ENCODE data around the gene DNAH6.
"Not testable (repeated sequence)": the region's sequence is repeated elsewhere in the genome, so short reads cannot be mapped to it uniquely, and the experiment has no call there.

The DNAH6 gene

DNA sequence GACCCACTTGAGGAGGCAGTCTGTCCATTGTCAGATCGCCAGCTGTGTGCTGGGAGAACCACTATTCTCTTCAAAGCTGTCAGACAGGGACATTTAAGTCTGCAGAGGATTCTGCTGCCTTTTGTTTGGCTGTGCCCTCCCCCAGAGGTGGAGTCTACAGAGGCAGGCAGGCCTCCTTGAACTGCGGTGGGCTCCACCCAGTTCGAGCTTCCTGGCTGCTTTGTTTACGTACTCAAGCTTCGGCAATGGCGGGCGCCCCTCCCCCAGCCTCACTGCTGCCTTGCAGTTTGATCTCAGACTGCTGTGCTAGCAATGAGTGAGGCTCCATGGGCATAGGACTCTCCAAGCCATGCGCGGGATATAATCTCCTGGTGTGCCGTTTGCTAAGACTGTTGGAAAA lies 5.3 kb upstream of the DNAH6 start:
- DNase-seq (ENCODE audit: low read depth in 2 of 2), result not testable (repeated sequence)

DNA sequence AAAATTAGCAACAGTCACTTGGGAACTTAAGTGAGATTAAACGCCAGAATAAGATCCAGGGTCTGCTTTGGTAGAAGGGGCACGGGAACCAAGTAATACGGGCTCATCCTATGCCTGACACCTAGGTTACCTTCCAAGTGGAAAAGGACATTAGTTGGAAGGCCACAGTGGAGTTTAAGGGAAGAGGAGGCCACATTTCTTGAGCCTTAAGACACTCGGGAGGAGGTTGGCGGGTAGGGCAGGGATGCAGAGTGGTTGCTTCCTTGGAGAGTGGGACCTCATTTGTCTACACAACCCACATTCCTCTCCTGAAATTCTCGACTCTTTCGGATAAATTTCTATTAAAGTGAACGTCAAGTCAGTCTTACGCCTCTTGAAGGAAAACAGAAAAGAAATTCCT lies 510 bp upstream of the DNAH6 start:
- no peak for DNase-seq (ENCODE audit: low read depth in 2 of 2)

DNA sequence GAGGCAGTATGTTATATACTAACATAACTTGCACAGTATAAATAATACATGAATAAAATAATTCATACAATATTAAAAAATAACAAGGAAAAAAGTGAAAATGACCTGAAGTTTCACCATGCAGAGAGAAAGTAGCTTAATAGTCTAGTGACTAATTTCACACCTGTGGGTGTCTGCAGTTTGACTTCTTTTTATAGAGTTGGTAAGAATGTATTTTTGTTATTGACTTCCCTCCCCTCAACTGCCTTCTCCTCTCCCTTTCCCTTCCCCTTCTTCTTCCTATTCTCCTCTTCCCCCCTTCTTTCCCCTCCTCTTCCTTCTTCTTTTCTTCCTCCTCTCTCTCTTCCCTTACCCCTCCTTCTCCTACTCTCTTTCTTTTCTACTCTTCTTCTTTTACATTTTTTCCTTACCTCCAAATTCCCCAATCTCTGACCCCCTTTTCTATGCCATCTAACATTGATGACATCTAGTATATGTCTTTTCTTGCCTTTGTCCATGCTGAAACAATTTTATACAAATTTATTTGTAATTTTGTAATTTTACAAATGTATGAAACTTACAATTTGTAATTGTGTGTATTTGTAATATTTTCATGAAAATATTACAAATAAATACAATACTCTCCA lies 3.1 kb downstream of the DNAH6 start:
- no peak for DNase-seq (ENCODE audit: low read depth in 2 of 2)

DNA sequence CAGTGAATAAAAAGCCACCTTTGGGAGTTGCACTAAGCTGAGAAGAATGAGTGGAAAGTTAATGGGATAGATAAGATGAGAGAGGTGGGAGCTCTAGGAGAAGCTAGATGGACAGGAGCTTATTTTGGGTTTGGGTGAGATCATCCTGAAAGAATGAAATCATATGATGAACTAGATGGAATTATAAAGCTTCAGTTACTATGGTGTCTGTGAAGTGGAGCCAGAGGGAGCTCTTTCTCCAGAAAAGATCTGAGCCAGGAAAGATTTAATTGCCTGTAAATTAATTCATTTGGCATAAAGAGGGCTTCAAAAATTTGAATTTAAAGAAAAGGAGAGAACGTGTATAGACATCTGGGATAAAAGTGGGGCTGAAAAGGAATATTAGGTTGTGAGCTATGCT lies 10.3 kb downstream of the DNAH6 start:
- no peak for DNase-seq (ENCODE audit: low read depth in 2 of 2)

DNA sequence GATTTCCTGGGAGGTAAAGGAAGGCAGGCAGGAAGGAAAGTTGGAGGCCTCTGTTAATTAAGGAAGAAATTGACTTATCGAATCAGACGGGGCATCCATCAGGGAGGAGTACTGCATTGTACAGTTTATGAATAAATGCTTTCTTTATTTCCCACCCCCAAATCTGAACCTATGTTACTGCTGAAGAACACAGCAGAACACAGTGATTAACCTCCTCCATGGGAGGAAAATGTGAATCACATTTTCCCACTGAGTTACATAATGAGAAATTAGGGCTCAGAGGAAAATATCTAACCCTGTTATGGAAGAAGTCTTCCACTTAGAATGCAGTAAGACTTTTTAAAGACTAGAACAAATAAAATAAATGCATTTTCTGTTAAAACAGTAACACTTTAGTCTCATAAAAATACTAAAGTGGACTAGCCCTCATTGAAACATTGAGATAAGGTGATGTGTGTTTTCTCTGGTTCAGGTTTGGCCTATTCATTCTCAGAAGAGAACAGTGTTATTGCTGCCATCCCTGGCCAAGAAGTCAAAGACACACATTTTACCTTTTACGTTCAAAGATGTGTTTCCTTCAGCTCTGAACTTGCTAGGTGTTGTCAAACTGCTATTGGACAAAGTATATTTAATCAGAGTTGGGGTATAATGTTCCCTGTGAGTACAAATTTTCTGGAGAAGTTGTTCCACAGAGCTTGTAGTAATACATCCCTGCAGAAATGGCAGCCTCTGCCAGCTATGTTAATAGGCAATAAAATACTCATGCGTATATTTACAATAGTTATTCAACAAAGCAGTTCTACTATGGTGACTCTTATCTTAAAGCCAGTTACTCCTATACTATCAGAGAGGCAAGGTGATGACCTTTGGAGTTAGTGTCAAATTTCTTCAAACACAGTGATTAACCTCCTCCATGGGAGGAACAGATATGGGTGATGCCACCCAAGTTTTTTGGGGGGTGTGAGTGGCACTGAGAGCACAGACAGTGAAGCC lies 11.1 kb downstream of the DNAH6 start:
- DNase-seq (ENCODE audit: low read depth in 2 of 2), result no peak

DNA sequence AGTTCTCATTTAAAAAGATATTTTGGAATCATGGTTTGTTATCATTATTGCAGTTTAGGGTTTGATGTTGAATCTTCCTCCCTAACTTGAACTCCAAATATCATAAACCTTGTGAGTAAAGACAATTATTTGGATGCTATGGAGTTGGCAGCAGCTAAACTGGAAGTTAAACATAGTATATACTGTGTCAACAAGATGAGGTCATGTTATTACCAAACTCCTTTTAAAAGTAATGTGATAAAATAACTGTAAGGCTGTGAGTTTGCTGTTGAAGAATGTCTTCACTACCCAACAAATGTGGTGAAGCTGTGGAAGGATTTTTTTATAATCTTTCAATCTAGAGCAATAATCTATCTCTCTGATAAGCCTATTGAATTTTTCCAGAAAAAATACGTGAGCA lies 16.0 kb downstream of the DNAH6 start:
- no peak for DNase-seq (ENCODE audit: low read depth in 2 of 2)

DNA sequence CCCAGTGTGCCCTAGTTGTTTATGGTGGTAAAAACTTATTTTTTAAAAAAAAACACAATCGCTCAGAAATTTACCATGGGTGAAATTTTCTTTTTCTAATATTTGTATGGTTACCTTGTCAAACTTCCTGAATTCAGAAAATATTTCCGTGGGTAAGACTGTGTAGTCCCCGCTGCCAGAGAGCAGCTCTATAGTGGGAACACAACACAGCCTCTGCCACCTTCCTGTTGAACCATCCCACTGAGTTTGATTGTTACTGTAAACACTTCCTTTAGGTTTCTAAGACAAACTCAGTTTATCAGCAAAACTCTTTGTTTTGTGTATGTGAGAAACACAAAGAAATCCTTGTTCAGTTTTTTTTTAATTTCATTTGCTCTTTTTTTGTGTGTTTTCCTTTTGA lies 17.9 kb downstream of the DNAH6 start:
- DNase-seq (ENCODE audit: low read depth in 2 of 2), result no peak

DNA sequence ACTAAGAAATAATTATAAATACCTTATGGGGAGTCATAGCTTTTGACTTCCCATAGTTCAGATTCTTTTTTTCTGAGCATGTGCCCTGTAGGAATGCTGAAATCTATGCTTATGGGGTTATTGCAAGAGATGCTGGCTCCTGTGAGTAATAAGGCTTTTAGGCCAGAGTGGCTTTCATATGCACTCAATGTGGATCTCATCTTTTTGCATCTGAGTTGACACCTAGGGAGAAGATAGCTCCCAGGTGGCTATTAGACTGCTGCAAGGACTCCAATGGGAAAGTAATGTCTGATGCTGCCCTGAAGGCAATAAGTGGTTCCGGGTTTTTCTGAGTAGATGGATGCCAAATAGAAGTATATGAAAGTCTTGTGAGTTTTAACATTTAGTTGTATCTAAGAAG lies 21.0 kb downstream of the DNAH6 start:
- DNase-seq (ENCODE audit: low read depth in 2 of 2), result no peak

DNA sequence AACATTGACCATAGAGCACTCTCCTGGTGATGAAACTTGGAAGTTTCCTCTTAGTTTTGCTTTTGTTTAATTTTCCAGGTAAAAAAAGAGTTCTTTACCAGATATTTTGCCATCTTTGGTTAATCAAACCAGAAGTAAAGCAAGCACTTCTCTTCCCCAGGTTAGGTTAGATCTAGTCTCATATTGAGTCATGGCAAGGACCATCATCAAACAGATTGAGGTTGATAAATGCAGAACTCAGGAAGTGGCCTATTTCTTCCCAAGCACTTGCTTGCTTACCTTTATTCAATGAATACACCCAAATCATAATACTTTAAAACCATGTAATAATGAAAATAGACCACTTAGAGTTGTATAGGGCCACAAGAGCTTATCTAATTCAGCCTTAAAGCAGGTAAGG lies 23.4 kb downstream of the DNAH6 start:
- DNase-seq (ENCODE audit: low read depth in 2 of 2), result no peak

DNA sequence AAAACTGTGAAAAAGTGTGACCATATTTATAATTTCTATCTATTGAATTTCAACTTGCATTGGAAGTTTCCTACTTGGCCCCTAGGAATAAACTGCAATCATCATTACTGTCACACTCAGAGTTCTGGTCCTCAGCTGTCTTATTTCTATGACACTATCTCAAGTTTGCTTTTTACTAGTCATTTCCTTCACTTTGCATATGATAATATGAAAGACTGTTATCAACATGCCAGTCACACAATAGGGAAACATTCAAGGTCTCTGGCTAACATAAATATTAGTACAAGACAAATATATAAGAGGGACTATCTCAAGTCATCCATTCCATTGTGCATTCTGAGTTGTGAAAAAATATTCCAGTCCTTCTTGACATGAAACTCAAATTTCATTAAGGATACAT lies 28.7 kb downstream of the DNAH6 start:
- no peak for DNase-seq (ENCODE audit: low read depth in 2 of 2)

DNA sequence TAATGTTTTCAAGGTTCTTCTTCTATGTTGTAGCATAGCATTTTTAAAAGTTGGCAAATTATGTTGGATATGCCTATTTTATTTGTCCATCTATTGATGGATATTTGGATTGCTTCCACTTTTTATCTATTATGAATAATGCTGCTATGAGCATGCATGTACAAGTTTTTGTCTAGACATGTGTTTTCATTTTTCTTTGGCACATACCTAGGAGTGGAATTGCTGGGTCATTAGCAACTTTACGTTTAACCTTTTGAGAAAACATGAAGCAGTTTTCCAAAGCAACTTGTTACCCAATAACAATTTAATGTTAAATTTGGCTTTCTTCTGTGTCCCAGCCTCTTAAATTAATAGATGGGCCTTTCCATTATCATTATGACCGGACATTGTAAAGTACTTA lies 30.3 kb downstream of the DNAH6 start:
- DNase-seq (ENCODE audit: low read depth in 2 of 2), result no peak

DNA sequence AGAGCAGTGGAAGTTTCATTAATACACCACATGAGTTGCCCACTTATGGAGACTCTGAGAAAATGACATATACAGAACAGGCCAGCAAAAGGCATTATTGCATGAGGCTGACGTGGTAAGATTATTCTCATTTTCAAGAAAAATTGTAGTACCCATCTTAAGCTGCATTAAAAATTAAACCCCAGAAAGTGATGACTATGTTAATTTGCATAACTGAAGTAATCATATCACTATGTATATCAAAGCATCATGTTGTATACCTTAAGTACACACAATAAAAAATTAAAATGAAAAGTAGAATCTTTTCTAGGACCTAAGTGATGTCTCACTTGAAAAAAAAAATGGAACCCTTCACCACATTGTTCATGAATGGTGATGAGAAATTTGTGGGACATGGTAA lies 32.0 kb downstream of the DNAH6 start:
- no peak for DNase-seq (ENCODE audit: low read depth in 2 of 2)

DNA sequence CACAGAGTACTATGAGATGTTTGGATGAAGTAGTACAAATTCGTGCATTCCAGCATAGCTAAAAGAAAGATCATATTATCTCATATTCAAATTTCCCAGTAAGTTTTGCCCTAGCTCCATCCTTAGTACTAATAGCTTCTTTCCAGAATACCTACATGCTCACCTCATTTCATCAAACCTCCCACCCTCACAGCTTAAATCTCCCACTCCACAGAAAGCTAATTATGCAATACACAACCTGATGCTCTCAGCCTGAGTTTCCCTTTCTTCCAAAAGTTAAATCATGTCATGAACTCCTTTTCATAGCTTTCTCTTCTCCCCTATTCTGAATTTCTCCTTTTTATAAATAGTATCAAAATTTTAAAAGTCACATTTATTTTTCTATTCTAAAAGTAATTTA lies 34.6 kb downstream of the DNAH6 start:
- DNase-seq (ENCODE audit: low read depth in 2 of 2), result no peak

DNA sequence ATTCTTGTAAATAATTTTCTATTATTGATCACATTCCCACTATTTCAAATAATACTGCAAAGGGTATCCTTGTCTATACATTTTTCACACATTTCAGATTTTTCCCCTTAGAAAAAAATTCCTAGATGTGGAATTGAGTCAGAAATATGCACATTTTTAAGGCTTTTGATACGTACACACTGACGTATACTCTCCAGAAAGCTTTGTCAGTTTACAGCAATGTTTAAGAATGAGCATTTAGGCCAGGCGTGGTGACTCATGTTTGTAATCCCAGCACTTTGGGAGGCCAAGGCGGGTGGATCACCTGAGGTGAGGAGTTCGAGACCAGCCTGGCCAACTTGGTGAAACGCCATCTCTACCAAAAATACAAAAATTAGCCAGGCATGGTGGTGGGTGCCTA lies 35.2 kb downstream of the DNAH6 start:
- DNase-seq (ENCODE audit: low read depth in 2 of 2), result not testable (repeated sequence)

DNA sequence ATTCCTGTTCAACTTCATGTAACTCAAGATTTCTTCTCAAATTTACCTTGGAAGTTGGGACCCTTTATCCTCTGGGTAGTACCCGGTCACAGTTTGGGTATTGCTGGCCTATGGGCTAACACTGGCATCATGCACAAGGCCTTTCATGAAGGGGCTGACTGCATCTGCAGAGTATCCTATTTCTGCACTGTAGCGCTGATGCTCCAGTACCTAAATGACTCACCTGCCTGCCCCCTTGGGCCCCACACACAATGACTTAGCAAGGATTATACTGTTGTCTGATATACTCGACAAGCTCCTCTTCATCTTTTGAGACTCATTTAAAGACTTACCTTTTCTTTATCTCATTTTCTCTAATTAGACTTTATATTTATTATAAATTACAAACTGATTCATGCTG lies 39.9 kb downstream of the DNAH6 start:
- DNase-seq (ENCODE audit: low read depth in 2 of 2), result no peak

DNA sequence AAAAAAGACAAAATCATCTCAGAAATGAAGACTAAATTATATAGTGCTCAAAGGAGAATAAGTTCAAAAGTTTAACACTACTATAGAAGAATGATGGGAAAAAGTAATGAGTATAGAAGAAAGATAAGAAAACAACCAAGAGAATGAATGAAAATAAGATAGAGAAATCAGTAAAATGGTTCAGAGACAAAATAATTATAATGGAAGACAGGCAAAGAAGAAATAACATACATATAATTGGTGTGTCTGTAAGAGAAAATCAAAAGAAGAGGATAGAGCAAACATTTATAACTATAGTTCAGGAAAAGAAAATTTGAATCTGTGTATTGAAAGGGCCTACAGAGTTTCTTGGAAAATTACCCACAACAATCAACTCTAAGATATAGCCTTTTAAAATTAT lies 43.5 kb downstream of the DNAH6 start:
- DNase-seq (ENCODE audit: low read depth in 2 of 2), result no peak

DNA sequence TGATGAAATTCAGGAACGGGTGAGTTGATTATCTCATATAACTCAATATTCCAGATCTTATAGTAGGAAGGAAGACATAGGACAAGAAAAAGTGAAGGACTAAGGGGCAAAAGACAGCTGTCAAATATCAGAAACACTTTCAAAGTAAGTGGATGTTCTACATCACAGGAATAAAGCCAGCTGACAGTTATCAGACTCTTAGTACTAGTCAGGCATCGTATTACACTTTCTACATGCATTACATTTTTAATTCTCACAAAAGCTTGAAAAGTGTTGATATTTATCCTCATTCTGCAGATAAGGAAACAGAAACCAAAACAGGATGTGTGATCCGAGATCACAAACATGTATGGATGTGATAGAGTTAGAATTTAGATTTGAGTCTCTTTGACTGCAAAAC lies 63.4 kb downstream of the DNAH6 start:
- DNase-seq (ENCODE audit: low read depth in 2 of 2), result no peak

DNA sequence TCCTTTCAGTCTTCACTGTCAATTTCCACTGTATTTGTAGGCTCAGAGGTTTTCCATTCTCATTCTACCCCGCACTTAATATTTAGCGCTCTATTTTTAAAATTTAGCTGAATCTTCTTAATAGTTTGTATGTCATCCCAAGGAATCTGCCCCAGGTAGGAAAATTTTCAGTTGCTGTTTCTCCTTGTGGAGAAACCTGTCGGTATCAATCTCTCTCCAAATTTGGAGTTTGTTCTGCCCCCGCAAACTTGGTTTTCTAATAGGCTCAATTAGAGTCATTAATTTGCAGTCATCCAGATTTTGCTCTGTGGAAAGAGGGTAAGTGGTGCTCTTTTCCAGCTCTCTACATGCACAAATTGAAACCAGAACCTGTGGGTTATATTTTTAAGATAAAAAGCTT lies 87.6 kb downstream of the DNAH6 start:
- no peak for DNase-seq (ENCODE audit: low read depth in 2 of 2)

DNA sequence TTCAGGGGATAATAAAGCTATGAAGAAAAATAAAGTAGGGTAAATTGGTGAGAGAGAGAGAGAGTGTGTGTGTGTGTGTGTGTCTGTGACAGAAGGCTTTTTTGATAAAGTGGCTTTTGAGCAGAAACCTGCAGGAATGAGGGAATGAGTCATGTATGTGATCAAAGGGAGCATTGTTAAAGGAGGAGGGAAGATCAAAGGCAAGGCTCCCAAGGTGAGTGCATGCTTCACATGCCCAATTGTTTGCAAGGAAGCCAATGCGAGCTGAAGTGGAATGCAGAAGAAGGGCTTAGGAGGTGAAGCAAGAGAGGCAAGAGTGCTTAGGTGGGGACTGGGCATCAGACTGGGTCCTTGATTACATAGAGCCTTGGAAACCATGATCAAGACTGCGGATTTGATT lies 96.8 kb downstream of the DNAH6 start:
- DNase-seq (ENCODE audit: low read depth in 2 of 2), result no peak

DNA sequence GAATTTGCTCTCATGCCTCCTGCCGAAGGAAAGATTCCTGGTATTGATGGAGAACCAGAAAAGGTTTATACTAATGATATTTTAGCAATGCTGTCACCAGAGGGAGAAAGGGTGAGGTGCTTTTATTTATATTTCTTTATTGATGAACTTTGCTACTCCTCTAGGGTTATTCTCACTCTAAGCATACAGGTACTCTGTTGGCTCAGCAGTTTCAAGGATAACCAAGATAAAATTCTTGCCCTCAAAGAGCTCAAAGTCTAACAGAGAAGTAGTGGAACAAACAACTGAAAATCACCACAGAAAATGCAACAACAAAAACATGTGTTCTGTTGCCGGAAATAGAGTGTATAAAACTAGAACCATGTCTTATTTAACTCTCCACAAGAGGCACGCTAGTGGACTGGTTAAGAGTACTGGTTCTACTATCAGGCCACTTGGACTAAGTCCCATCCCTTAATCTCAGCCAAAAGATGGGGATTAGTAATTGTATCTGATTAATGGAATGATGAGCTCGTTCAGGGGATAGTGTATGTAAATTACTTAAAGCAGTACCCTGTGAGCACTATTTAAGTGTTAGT lies 103.6 kb downstream of the DNAH6 start:
- DNase-seq (ENCODE audit: low read depth in 2 of 2), result no peak

DNA sequence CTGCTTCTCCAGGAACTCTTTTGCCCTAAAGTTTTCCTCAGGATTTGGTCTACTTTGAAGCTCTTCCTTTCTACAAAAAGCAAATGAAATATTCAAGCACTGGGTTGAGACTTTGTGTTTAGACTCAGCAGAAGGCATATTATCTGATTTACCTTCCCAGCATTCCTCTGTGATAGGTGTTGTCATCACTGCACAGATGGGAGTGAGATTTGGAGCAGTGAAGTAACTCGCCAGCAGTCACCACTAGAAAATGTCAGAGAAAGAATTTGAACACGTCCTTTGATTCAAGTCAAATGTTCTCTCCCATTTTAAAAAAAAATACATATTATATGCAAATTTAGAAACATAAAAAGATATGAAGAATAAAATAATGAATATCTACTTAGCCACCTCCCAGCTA lies 112.2 kb downstream of the DNAH6 start:
- DNase-seq (ENCODE audit: low read depth in 2 of 2), result no peak

DNA sequence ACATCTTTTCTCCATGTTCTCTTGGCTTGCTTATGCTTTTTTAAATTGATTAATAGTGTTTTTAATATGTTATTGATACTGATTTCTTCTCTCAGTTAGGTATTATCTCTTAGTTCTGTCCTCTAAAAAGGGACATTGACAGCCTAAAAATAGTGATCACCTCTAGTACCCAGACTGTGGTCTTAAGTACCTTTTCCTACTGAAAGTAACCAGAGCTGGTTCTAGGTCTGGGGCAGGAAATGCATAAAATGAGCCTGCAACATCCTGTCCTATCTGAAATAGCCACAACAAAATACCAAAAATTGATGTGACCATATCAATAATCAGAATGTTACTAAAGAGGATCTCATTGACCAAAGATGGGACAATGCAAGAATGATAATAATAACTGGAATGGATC lies 113.3 kb downstream of the DNAH6 start:
- no peak for DNase-seq (ENCODE audit: low read depth in 2 of 2)

DNA sequence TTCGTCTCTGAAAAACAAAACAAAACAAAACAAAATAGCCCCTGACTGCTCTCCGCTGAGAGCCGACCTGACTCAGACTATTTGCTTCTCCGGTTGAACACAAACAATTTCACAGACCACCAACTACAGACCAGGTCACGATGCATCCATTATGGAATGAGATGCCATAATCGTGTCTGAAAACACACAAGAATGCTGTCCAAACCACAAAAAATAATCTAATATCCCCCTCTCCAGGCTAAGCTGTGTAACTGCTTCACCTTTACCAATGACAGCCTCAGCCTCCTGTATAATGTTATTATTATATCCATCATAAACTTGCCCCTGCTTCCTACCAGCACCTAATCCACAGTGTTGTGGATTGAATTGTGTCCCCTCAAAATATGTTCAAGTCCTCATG lies 114.7 kb downstream of the DNAH6 start:
- DNase-seq (ENCODE audit: low read depth in 2 of 2), result no peak
